DMS53 treated with DMSO at 0.1 percent for 48 hours (cell line): ENCODE results near the gene RSPRY1.
A peak's percentile ranks its signal among the peaks of the same experiment; 100 is the strongest.

ENCODE experiments used
- DNase-seq: peaks from one replicate; lab custom pipeline; 2025; ENCODE audit not compliant: unreplicated experiment; lab: John Stamatoyannopoulos, UW

Gene RSPRY1

DNA sequence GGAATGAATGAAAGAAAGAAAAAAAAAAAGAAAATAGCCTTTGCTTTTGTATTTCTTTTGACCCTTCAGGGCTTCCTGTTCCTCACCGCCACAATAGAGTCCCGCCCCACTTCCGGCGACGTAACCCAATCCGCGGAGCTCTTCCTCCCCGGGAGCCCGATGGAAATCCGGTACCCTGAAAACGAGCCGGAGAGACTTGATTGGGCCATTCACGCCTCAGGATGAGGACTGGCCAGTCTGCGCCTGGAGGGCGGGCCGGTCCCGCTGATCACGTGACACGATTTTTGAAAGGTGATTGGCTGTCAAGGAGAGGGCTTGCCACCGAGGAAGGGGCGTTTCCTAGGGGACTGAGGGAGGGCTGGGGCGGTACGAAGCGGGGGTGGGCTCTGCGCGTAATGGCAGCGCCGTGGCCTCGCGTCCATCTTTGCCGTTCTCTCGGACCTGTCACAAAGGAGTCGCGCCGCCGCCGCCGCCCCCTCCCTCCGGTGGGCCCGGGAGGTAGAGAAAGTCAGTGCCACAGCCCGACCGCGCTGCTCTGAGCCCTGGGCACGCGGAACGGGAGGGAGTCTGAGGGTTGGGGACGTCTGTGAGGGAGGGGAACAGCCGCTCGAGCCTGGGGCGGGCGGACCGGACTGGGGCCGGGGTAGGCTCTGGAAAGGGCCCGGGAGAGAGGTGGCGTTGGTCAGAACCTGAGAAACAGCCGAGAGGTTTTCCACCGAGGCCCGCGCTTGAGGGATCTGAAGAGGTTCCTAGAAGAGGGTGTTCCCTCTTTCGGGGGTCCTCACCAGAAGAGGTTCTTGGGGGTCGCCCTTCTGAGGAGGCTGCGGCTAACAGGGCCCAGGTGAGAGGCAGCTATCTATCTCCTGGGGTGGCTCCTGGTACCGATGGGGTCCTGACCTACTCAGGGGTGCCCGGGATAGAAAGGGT, at the start of gene RSPRY1, which contains the start of gene PSME3IP1:
Gene RSPRY1, plus strand, starts transcription at position 385 of the 927 bp plus-strand sequence. CDS start 18,330 bp downstream, outside the sequence.
Gene PSME3IP1, minus strand, starts transcription at position 95 of the 927 bp plus-strand sequence. CDS start 12,185 bp downstream, outside the sequence.
- DNase-seq = peak; percentile 99

DNA sequence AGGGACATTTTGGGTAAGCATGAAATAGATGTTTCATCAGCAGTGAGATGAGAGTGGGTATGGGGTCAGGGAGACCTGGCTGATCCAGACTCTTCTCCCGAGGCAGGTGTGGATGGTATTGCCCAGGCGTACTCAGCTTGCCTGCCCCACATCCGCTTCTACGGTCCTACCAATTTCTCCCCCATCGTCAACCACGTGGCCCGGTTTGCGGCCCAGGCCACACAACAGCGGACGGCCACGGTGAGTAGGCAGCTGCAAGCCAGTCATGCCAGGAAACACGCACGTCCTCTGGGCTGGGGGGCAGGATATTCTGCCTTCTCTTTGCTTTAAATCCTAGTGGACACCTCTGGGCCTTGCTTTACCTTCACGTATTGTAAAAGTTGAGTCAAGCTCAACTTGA, 49.1 kb upstream of the RSPRY1 start:
- no peak for DNase-seq

DNA sequence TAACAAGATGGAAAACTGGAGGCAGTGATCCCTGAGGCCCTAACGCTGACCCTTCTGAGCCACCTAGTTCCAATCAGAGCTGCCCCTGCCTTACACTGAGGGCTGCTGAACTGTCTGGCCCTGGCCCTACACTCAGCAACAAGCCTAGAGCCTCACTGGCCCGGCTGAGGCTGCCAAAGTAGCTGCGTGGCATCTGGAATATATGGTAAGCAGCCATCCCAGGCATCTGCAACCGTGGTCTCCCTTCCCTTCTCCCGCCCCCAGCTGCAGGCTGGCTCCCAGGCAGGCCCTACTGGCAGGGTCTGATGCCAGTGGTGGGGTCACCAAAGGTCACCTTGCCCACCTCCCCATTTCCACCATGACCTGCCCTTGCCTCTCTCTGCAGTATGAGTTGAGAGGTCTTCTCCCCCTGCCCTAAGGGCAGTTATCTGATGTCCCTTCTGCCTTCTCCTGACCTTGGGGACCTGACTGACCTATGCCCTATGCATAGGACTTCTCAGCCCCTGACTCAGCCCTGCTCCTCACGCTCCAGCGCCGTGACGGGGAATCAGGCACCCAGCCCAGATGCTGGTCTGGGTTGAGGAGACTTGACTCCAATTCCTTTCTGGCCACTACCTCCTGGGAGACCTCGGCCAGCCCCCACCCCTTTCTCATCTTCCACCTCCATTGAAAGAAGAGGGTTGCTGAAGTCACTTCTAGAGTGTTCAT, 48.4 kb upstream of the RSPRY1 start:
- DNase-seq = no peak

DNA sequence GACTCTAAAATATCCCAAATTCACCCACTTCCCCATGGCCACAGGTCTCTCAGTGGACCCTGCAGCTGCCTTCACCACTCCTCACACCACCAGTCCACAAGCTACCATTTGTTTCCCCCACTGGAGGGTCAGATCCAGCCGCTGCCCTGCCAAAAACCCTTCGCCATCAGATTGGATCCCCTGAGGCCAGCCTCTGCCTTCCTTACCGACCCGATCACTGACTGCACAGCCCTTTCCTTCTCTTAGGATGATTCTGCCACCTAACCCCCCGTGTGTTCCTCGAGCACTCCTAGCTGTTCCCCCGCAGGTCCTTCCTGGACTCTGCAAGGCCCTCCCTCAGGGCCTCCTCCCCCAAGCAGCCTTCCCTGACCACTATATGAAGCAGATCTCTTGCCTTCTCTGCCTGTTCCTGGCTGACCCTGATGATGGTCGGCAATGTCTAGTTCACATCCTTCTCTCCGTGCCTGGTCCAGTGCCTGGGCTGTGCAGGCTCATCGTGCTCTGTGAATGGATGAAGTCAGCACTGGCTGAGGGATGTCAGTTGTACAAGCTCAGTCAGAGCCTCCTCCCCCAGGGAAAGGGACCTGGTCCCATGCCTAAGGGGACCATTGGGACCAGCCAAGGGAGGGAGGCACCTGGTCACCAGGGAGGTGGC, 47.7 kb upstream of the RSPRY1 start:
- no peak for DNase-seq

DNA sequence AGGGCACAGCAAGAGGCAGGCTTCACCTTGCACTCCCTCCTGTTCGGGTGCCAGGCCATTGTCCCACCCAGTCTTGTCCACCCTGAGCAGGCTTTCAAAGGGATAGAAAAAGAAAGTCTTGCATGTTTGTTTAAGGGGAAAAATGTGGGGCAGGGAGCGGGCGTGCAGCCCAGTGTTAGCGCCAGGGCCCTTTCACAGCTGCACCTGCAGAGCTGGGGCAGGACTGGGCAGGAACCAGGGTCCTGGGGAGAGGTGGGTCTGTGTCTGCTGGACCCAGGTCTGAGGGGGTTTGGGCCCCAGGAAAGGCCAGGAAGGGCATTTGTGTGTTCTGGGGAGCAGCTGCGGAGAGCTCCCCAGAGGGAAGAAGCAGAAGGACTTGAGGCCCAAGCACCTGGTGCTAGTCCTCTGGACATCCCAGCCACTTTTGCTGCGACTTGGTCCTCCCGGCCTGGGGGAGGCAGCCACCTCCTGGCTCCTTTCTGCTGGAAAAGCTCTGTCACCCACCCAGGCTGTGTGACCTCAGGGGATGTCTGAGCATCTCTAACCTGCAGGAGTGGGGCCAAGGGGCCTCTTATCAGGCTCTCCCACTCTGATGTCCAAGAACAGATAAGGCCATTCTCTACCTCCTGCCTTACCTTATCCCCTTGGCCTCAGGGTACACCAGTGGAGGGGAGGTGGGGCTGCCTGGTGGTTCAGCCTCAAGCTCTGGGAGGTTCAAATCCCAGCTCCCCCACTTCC, 45.0 kb upstream of the RSPRY1 start:
- DNase-seq = no peak

DNA sequence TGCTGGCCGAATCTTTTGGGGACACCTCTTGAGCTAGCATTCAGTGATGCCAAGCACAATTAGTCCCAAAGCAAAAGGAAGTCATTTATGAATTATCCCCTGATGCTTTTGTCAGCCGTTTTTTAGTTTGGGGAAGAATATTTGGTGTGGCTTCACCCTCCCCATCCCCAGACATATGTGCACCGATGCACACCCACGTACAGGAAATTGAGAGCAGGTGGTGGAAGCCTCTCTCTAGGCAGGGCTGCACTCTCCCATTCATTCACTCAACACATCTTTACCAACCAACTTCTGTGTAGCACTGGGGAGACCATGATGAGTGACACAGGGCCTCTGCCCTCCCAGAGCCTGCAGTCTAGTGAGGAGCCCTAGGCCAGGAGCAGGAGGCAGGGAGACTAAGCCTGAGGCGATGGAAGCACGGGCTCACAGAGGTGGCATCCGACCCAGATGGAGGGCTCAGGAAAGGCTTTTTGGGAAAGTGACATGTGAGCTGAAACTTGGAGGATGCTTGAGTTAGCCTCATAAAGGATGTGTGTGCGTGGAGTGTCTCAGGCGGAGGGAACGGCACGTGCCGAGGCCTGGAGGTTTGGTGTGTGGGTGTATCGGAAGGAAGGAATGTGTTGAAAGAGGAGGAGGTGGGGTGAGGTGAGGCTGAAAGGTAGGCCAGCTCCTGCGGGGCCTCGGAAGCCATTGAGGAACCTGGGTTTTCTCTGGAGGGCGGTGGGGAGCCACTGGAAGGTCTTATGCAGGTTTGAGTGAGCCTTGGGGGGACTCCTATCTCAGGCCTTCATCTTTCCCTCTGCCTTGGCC, 44.1 kb upstream of the RSPRY1 start:
- DNase-seq = no peak

DNA sequence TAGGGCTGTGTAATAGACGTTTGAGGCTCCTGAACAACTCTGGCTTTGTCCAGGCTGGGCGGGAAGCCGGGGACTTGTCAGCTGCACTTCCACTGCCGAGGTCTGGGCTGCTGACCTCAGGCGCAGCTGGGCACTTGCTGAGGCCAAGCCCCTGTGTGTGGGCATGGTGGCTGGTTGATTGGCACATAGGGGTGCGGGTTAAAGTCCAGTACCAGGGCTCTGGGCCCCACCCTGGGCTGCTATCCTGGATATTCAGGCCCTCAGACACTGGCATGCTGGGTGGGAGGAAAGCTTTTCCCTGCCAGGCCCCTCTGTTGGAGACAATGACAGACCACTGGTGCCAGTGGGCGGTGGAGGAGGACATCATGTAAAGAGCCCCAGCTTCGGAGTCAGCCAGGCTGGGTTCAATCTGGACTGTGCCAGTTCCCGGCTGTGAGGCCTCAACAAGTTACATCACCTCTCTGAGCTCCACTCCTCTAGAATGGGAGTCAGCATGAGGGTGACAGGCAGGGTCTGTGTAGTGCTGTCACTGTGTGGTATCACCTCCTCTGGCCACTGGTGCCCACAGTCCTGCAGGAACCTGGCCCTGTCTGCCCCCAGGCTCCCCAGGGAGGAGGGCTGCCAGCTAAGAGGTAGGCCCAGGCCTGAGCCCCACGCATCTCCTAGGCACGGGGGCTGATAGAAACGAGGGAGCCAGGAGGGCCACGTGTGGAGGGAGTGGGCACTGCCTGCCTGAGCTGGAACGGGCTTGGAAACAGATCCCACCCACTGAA, 42.8 kb upstream of the RSPRY1 start:
- no peak for DNase-seq

DNA sequence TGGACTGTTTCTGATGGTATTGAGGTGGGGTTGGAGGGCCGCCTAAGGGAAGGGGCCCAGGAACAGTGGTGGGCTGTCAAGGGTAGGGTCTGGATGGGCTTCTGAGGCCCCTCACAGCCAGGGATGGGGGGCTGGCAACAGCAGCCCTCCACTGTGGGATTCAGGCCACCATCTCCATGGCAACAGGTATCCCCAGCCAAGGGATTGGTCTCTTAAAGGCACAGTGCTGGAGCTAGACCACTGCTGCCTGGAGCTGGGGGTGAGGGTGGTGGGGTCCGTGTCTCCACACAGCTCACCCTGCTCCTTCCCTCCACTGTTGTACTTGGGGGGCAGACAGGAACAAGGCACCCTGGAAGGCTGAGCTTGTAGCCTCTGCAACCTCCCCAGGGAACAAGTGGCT, 42.1 kb upstream of the RSPRY1 start:
- DNase-seq = no peak

DNA sequence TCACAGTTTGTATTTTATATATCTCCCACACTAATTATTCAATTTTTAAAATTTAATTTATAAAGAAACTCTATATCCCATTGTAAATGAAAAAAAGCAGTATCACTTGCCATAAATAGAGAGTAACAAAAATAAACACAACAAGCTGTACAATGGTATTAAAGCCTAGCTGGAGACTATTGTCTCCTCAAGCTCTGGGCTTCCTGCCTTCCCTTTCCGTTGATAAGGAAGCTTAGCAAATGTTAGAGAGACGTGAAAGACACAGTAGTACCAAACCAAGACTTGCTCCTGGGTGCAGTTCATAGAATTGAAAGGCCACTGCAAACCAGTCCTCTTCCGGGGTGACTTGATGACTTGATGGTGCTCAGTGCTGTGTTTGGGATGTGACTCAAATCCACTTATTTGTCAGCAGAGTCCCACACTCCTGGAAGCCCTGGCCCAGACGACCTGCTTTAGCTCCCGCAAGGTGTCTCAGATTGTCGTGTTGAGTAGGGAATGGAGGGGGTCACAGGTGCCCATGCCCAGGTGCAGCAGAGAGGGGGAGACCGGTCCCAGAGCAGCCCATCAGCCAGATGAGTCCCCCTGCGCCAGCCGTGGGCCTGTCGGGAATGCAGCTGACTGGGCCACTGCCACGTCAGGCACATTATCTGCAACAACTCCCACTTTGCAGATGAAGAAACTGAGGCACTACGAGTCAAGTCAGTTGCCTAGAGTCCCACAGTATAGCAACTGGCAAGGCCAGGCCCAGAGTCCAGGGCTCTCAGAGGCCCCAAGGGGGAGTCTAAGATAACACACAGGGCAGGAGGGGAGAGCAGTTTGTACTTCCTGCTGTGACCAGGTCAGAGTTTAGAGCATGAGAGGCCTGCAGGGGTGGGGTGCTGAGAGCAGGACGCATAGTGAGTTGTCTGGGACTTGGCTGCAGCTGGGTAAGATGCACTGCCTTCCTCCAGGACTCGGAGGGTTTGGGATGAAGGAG, 40.8 kb upstream of the RSPRY1 start:
- no peak for DNase-seq

DNA sequence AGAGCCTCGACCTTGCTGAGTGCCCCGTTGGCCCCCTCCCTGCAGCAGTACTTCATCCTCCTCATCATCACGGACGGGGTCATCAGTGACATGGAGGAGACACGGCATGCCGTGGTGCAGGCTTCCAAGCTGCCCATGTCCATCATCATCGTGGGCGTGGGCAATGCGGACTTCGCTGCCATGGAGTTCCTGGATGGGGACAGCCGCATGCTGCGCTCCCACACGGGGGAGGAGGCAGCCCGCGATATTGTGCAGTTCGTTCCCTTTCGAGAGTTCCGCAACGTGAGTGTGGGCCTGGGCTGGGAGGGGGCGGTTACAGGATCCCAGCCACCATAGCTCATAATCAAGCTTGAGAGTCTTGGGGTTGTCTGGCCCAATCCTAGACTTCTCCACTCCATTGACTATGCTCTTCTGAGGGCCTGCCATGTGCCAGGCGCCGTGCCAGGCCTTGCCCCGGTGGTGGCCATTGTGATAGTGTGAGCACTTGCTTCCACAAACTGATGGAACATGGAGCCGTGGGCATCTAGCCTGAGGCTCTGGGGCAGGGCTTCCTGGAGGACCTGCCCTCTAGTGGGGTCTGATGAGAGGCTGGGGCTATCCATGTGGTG, 40.0 kb upstream of the RSPRY1 start:
- DNase-seq = no peak

DNA sequence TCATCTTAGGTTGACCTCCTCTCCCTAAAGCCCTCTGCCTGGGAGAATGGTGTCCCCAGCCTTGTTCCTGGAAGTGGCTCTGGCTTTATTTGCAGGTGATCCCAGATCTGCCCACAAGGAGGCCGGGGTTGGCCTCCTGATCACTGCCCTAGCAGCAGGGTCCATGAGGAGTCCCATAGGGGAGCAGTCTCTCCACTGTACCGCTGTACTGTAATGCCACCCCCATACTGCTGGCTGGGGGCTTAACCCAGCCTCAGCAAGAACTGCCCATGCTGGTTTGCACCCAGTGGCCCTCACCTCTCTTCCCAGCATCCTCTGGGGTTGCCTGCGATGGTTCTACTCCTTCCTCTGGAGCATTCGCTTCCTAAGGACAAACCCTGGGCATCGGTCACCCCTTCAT, 39.4 kb upstream of the RSPRY1 start:
- no peak for DNase-seq

DNA sequence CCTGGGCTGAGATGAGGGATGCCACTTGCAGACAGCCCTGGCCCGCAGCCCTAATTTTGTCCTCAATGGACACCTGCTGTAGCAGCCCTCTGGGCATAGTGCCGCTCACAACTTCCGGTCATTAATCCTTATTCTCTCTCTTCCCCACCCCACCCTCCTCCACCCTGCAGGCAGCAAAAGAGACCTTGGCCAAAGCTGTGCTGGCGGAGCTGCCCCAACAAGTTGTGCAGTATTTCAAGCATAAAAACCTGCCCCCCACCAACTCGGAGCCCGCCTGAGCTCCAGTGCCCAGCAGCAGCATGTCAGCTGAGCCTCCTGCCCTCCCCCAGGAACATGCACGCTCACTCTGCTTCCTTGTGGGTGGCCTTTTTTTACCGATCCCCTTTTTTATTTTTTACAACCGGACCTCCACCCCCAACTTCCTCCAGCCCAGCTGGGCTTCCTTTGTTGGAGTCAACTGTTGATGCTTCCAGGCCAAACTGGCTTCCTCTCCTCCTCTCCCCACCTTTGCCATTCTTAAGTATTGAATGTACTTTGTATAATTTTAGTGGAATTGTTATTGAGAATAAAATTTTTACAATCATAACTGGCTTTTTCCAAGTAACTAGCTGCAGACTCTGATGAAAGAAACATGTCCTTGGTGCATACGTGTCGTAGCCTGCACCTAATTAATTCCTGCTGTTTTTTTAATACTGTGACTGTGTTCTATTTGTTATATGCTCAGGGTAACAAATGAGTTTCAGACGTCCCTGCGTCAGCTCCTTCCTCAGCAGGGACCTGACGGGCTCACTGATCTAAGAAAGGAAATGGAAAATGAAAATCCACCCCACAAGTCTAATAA, 38.5 kb upstream of the RSPRY1 start:
- DNase-seq = no peak

DNA sequence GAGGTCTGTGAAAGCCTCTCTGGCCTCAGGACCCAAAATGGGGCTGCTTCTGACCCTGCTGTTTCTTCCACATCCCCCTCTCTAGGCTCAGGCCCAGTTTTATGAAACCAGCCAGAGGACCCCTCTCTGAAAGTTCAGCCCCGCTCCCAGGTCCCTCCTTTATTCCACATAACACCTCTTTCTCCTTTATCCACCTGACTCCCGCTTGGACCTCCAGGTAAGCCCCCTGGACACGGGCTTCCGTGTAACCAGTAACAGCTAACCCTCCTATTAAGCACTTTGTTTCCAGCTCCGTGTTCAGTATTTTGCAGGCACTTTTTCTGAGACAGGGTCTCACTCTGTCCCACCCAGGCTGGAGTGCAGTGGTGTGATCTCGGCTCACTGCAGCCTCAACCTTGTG, 37.6 kb upstream of the RSPRY1 start:
- DNase-seq = no peak

DNA sequence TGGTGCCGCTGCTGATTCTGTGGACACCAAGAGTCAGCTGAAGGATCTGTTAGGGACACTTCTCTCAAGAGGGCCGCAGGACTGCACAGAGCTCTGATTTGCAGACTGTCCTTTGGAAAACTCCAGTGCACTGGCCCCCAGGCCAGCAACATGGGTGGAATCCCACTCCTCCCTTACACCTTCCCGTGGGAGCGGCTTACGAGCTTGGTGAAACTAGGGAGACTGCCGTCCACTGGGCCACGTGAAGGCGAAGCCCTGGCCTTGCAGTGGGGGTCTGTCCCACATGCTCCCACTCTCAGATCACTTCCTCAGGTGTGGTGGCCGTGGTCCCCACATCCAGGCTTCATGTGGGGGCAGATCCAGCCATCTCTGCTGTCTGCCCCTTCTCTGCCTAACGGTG, 36.7 kb upstream of the RSPRY1 start:
- DNase-seq = no peak

DNA sequence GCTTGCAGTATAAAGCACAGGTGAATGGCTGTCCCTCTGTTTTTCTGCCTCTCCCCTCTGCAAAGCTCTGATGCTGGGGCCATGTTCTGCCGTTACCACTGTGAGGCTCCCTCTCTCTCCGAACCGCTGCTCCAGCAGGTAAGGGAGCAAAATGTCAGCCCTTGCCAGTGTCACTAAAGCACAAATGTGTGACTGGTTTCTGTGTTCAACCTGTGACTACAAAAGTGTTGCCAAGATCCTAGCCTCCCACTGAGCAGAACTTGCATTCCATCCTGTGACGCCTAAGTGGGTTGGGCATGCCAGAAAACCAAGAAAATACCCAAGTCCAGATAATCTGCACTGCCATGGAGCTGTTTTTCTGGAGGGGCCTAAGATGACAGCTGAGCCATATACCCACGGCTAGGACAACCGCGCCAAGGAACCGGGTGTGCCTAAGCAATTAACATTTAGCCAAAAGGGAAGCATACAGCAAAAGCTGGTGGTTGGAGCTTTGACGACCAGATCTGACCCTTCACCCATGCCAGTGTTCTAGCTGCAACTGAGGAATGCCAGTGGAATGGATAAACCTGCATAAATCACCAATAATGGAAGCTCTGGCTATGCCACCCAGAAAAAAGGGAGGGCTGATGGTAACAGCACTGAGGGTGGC, 35.3 kb upstream of the RSPRY1 start:
- no peak for DNase-seq

DNA sequence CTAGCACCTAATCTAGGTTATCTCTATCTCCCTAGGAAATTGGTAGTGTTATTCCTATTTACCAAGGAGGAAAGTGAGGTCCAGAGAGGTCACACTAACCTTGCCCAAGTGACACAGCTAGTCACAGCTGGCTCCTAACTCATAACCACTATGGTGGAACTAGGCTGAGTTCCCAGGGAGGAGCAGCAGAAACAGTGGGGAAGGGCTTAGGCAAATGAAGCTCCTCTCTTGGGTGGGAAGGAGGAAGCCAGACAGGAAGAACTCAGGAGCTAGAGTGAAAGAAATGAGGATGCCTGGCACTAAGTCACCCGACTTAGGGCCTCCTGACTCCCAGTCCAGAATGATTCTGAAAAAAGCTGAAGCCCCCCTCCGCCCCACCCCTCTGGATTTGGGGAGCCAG, 34.8 kb upstream of the RSPRY1 start:
- DNase-seq = no peak
